Glutamatergic neuron (in vitro differentiated cells): ENCODE results near the gene FBXO9. TPM values are rescaled to one million over a fixed set of nuclear protein-coding genes. Genes with fewer than 3 reads are reported as not detected.

Source experiments
- DNase-seq: peaks from one replicate; pipeline ENCODE4 v3.0.0; 2022
- H3K27ac Mint-ChIP-seq: one replicate; pipeline ENCODE4 v1.8.0; 2020; ENCODE audit warnings: mild to moderate bottlenecking, mixed read lengths, inconsistent platforms; ENCODE audit not compliant: unreplicated experiment
- H3K27me3 Mint-ChIP-seq: one replicate; pipeline ENCODE4 v1.8.0; 2020; ENCODE audit warnings: mild to moderate bottlenecking, moderate library complexity, mixed read lengths, inconsistent platforms; ENCODE audit not compliant: unreplicated experiment
- H3K36me3 Mint-ChIP-seq: one replicate; pipeline ENCODE4 v1.8.0; 2020; ENCODE audit warnings: mild to moderate bottlenecking, mixed read lengths, inconsistent platforms; ENCODE audit not compliant: unreplicated experiment
- H3K4me1 Mint-ChIP-seq: one replicate; pipeline ENCODE4 v1.8.0; 2020; ENCODE audit warnings: mild to moderate bottlenecking, low read depth, mixed read lengths, inconsistent platforms; ENCODE audit not compliant: unreplicated experiment
- H3K4me3 Mint-ChIP-seq: one replicate; pipeline ENCODE4 v1.8.0; 2020; ENCODE audit warnings: mild to moderate bottlenecking, mixed read lengths, inconsistent platforms; ENCODE audit not compliant: unreplicated experiment
- H3K9me3 Mint-ChIP-seq: one replicate; pipeline ENCODE4 v1.8.0; 2020; ENCODE audit warnings: mild to moderate bottlenecking, moderate library complexity, mixed read lengths, inconsistent platforms; ENCODE audit not compliant: unreplicated experiment
- long read RNA-seq: library from polyadenylated mRNA; unstranded; transcript quantifications from one replicate; pipeline ENCODE4 v2.0.0, GENCODE V29; 2020; ENCODE audit not compliant: unreplicated experiment
- total RNA-seq: library from RNA; stranded (reverse); fragmentation: NEBNext Ultra II Directional; extraction: Animal tissue kit (Norgen Biotek cat#: 25700); gene quantifications from one replicate; pipeline ENCODE4 v1.2.1, GENCODE V29; 2021; ENCODE audit not compliant: unreplicated experiment
- TF ChIP-seq, protein P1 (sequence below): fragments of 200-600 bp; sonication (generic); IDR thresholded peaks from one replicate; pipeline ENCODE4 v1.5.0; 2021; ENCODE audit not compliant: partially characterized antibody, unreplicated experiment

Gene FBXO9
- total RNA-seq, result 49.1 TPM
- long read RNA-seq, transcript FBXO9-202 (13 exons, 3,418 nt), result major isoform, 5 of 14 reads
- long read RNA-seq, partial matches to known transcripts, result 6 of 14 reads
- long read RNA-seq, other reads (novel, unspliced or antisense), result 3 of 14 reads

- TF ChIP-seq, protein P1, sequence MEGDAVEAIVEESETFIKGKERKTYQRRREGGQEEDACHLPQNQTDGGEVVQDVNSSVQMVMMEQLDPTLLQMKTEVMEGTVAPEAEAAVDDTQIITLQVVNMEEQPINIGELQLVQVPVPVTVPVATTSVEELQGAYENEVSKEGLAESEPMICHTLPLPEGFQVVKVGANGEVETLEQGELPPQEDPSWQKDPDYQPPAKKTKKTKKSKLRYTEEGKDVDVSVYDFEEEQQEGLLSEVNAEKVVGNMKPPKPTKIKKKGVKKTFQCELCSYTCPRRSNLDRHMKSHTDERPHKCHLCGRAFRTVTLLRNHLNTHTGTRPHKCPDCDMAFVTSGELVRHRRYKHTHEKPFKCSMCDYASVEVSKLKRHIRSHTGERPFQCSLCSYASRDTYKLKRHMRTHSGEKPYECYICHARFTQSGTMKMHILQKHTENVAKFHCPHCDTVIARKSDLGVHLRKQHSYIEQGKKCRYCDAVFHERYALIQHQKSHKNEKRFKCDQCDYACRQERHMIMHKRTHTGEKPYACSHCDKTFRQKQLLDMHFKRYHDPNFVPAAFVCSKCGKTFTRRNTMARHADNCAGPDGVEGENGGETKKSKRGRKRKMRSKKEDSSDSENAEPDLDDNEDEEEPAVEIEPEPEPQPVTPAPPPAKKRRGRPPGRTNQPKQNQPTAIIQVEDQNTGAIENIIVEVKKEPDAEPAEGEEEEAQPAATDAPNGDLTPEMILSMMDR, result no peak
- Mint-ChIP-seq H3K9me3 (no peaks in the 10 kb centered on the region), H3K36me3 (no peaks in the 10 kb centered on the region), H3K4me1 (peaks cover 6% of the 10 kb centered on the region), H3K27me3 (no peaks in the 10 kb centered on the region), H3K4me3 (peak within 1 kb of the TSS; percentile 98), H3K27ac (peak within 1 kb of the TSS; percentile 72)
- peak; percentile 82 for DNase-seq
These were observed at the start of gene FBXO9 for GRCh38 chr6:53065266-53066076. Gene FBXO9 (plus strand): TSS chr6:53065404. CDS start chr6:53065790, 386 bp downstream.

GRCh38 chr6:53015486-53015885 lies 49.7 kb upstream of the FBXO9 start:
- no peaks in the 10 kb centered on the region for H3K9me3 Mint-ChIP-seq
- peaks cover under 1% of the 10 kb centered on the region for H3K27me3 Mint-ChIP-seq
- no peak for DNase-seq
- peaks cover 11% of the 10 kb centered on the region for H3K36me3 Mint-ChIP-seq
- H3K27ac Mint-ChIP-seq, result no peak overlapping the region
- TF ChIP-seq, protein P1, result no peak
- H3K4me3 Mint-ChIP-seq, result no peak overlapping the region
- peaks cover 2% of the 10 kb centered on the region for H3K4me1 Mint-ChIP-seq

- H3K9me3 Mint-ChIP-seq, result no peaks in the 10 kb centered on the region
- peaks cover 2% of the 10 kb centered on the region for H3K4me1 Mint-ChIP-seq
These were observed 46.8 kb upstream of the FBXO9 start for GRCh38 chr6:53018446-53018845.

GRCh38 chr6:53020005-53020744 lies 45.0 kb upstream of the FBXO9 start:
- H3K4me1 Mint-ChIP-seq, result peaks cover 2% of the 10 kb centered on the region
- TF ChIP-seq, protein P1, result no peak
- H3K27ac Mint-ChIP-seq, result no peak overlapping the region
- H3K36me3 Mint-ChIP-seq, result peaks cover 12% of the 10 kb centered on the region
- H3K9me3 Mint-ChIP-seq, result no peaks in the 10 kb centered on the region
- H3K27me3 Mint-ChIP-seq, result no peaks in the 10 kb centered on the region
- H3K4me3 Mint-ChIP-seq, result no peak overlapping the region
- no peak for DNase-seq

More at GRCh38 chr6:53018446-53018845, 46.8 kb upstream of the FBXO9 start:
- peaks cover 11% of the 10 kb centered on the region for H3K36me3 Mint-ChIP-seq
- DNase-seq, result no peak
- H3K4me3 Mint-ChIP-seq, result no peak overlapping the region
- no peak overlapping the region for H3K27ac Mint-ChIP-seq
- TF ChIP-seq, protein P1, result no peak
- H3K27me3 Mint-ChIP-seq, result no peaks in the 10 kb centered on the region

DNA sequence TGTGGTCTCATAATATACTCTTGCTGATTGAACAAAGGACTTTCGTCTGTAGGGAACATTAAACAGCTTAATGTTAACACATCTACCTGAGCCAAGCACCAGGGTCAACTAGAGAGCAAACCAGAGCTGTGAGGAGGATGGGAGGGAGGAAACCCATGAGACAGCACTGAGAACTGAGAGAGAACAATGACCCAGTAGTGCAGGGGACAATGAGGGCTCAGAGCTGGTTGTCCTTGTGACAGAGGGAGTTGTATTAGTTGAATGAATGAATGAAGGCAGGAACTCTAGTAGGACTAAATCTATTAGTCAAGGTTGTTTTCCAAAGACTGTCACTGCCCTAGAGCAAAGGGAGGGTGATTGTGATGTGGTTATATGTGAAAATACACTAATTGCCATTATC lies 41.9 kb upstream of the FBXO9 start:
- no peak overlapping the region for H3K4me3 Mint-ChIP-seq
- no peaks in the 10 kb centered on the region for H3K27me3 Mint-ChIP-seq
- TF ChIP-seq, protein P1, result no peak
- H3K4me1 Mint-ChIP-seq, result peaks cover 7% of the 10 kb centered on the region
- no peak for DNase-seq
- no peak overlapping the region for H3K27ac Mint-ChIP-seq
- peaks cover 4% of the 10 kb centered on the region for H3K36me3 Mint-ChIP-seq
- H3K9me3 Mint-ChIP-seq, result no peaks in the 10 kb centered on the region
